ENCODE measurements around the gene ZBTB7C.

Gene ZBTB7C

DNA sequence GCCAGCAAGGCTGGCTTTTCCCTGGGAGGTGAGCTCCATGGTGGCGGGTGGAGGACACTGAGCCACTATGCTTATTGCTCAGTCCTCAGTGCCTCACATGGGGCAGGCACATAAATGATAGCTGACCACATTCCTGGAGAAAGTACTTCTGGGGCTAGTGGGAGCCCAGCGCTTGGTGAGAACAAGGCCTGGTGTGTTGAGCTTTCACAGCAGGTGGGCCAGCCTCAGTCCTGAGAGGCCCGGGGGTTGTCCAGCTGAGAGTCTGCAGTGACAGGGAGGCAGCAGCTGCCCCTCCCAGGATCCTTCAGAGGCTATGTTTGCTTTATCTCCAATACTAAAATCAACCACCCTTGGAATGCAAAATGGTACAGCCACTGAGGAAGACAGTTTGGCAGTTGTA, 217.7 kb downstream of the ZBTB7C start:
- DNase-seq (ENCODE audit: low read depth) = no peak

DNA sequence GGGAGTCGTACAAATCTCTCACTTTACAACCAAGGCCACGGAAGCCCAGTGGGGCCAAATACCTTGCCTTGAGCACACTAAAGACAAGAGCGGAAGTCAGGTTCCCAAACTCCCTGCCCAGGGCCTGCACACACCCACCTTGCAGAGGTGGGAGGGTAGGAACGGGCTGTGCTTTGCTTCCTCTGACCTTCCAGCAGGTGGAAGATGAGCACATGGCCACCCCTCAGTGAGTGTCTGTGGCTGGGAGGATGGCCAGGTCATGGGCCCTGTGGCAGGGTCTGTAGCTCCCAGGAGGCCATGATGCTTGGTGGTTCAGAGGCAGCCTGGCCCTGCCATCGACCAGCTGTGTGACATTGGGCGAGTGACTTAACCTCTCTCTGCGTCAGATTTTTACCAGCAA, 218.2 kb downstream of the ZBTB7C start:
- no peak for DNase-seq (ENCODE audit: low read depth)

DNA sequence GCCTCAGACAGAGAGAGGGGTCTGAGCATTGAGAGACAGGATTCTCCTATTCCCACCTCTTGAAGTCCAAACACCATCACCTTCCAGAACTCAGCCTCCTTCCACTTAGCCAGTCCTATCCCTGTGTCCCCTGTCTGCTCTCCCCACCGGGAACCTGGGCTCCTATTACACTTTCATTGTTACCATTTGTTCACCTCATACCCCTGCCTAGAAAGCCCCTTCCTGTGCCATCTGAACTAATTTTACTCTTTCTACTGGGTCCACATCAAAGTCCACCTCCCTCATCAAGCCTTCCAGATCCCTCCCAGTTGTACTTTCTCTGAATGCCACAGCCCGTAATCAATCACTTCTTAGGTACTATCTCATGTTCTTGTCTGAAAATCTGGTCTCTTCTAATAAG, 220.6 kb downstream of the ZBTB7C start:
- DNase-seq (ENCODE audit: low read depth) = no peak

DNA sequence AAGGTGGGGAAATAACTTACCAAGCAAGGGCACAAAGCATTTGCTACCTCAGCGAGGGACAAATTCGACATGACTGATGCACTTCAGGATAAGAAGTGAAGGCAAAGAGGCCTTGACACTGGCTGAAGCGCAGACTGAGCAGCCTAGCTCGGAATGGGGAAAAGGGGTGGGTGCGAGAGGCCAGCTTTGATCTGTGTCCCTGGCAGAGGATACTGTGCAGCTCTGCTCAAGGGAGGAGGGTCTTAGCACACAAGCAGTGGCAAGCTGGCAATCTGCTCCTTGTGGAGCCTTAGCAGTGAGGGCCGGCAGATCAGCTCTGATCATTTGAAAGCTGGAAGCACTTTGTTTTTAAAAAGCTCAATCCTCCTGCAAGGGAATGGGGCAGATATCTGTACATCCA, 222.3 kb downstream of the ZBTB7C start:
- DNase-seq (ENCODE audit: low read depth) = no peak

DNA sequence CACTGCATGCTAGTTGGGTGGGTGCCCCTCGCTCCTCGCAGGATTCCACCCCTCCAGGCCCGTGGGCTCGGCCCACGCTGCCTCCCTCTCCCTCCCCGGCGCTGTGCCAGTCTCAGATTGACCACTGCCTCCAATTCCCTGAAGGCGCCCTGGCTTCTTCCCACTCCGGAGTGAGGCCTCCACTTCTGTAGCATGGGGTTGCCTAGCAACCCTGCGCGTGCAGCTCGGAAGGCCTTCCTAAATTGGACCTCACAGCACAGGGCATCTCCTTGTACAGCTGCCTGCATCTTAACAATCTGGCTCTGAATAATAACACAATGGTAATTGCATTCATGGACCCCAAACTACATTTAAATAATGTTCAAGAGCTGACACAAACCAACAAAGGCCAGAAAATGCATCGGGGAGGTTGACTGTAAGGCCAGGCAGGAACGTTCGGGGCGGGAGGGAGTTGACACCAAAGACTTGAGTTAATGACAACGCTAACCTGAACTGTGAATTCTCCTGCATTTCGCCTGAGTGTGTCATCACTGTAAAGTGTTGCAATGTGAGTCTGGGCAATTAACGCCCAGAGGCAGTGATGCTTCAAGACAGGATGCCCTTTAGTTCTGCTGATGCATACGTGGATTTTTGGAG, 222.9 kb downstream of the ZBTB7C start:
- DNase-seq (ENCODE audit: low read depth) = no peak

DNA sequence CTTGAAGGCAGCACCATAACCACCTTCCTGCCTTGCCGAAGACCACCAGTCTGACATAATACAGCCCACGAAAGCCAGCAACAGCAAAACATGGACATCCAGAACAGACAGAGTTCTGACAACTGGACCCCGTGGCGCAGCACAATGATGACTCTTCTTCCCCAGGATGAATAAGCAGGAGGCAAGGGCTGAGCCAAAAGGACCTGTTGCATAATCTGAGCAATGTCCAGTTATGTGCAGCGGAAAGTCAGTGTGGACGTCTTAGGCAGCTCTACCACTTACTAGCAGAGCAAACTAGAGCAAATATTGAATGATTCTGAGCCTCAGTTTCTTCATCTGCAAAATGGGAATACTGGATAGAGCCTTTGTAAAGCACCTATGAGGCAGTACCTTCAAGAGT, 225.1 kb downstream of the ZBTB7C start:
- DNase-seq (ENCODE audit: low read depth) = no peak

DNA sequence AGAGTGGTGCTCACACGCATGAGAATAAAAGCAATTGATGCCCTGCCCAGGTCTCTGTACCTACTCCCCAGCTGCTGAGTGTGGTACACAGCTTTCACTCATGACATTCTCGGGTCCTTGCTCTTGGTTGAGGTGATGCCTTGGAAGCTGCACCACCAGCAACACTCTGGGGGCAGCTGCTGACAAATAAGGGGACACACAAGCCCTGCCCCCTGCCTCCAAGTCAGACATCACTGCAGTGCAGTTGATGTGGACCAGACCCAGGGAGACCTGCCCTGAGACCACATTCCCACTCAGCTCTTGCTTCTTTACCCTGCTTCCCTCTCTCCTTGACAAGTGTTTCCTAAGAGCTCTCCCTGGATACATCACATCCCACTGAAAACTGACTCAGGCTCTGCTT, 225.6 kb downstream of the ZBTB7C start:
- no peak for DNase-seq (ENCODE audit: low read depth)

DNA sequence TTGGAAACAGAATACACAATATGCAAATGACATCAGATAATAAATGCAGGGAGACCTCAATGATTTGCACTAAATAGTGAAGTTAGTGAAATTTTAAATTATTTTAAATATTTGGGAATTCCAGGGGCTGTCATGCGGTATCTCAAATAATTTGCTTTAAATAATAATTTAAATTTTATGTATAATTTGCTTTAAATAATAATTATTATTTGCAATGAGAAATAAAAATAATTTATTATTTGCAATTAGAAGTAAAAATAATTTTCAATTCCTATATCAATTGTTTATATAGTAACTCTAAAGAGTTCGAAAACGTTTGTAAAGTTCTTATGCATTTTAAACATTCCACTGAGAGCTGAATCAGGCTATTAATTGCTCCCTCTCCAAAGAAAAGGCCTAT, 226.4 kb downstream of the ZBTB7C start:
- DNase-seq (ENCODE audit: low read depth) = no peak

DNA sequence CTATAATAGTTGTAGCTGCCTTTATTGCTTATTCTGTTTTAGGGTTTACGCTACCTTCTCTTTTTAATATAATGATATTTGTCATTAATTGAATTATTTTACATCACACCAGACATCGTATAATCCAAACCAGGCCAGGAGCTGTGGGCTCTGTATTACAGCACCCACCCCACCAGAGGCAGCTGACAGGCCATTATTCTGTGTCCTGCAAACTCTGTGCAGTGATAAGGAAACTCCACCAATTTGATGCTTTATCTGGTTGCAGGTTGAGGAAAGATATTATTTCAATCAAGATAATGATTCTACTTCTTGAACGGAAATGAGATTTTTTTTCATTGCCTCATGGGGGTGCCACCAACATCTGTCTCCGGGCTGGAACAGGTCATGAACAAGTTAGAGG, 227.3 kb downstream of the ZBTB7C start:
- no peak for DNase-seq (ENCODE audit: low read depth)

DNA sequence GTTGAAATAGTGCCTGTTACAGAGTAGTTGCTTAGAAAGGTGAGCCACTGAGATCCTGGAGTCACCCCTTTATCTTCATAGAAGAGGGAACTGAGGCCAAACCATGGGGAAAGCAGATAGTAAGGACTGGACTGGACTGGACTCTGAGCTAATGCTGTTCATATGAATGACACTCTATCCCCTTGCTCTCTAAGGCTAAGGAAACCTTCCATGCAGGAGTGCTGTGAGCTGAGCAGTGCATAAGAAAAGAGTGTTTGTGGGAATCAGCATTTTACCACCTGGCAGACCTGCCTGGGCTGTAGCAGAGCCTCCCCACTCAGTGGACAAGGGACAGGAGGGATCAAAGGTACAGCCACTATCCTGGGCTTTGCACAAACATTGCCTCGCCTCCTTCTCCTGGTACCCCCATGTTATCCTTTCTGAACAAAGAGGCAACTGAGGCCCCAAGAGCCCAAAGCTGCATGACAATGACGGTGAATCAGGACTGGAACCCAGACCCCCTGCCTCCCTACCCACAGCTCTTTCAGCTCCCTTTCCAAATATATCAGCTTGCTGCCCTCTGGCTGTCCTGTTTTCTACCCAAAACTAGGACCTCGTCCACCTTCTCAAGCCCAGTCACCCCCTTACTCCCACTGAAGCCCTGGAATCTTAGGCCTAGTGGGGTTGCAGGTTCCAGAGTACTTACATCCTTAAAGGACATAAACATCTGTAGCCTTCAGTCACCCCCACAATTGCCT, 227.9 kb downstream of the ZBTB7C start:
- DNase-seq (ENCODE audit: low read depth) = no peak

DNA sequence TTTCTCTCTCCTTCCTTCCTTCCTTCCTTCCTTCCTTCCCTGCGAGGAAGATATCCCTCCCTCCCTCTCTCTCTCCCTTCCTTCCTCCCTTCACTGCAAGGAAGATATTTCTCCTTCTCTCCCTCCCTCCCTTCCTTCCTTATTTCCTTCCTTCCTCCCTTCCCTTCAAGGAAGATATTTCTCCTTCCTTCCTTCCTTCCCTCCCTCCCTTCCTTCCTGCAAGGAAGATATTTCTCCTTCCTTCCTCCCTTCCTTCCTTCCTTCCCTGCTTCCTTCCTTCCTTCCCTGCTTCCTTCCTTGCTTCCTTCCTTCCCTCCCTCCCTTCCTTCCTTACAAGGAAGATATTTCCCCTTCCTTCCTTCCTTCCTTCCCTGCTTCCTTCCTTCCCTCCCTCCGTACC, 229.5 kb downstream of the ZBTB7C start:
- no peak for DNase-seq (ENCODE audit: low read depth)

DNA sequence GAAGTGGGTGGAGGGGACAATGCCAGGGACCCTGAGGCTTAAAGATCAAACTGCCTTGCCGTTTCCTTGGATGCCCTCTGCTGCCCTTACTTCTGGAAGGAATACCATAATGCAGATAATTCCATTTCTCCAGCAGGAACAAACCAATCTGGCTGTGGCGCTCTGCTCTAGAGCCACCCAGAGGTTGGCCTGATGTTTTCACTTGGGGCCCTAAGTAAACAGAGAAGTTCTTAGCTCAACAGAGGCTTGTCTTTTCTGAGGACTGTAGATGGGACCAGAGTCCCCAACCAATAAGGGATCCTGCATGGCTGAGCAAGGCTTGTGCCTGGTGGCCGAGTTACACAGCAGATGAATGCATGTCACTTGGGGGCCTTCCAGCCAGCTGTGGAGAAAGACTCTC, 230.2 kb downstream of the ZBTB7C start:
- no peak for DNase-seq (ENCODE audit: low read depth)

DNA sequence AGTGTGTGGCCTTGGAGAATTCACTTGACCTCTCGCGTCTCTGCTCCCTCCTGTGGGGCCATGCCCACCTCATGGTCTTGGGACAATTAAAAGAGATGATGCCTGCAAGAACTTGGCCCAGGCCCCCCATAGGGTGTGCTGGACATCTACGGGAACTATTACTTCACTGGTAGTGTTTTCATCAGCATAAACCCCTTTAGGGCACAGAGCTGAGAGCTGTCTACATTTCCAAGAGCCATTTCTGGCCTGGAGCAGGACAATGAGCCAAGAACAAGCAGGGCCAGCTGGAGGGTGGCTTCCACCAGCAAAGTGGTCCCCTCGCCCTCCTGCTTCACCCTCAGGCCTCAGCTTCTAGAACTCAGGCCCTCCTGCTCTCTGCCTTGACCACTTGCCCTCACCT, 232.3 kb downstream of the ZBTB7C start:
- no peak for DNase-seq (ENCODE audit: low read depth)

DNA sequence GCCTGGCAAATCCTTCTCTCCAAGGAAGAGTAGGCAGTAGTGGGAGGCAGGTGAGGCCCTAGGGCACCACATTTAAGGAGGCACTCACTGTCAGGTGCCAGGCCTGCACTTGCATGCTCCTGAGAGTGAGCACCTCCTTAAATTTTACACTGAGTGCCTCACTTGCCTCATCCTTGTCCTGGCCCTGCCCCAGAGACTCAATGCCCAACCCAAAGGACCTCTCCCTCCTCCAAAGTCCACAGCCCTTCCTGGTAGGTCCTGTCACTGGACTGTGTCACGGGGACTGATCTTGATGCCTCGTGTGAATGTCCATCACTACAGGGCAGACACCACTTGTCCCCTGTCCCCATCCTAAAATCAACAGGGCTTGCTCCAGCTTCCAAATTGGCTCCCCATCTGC, 235.6 kb downstream of the ZBTB7C start:
- DNase-seq (ENCODE audit: low read depth) = no peak

DNA sequence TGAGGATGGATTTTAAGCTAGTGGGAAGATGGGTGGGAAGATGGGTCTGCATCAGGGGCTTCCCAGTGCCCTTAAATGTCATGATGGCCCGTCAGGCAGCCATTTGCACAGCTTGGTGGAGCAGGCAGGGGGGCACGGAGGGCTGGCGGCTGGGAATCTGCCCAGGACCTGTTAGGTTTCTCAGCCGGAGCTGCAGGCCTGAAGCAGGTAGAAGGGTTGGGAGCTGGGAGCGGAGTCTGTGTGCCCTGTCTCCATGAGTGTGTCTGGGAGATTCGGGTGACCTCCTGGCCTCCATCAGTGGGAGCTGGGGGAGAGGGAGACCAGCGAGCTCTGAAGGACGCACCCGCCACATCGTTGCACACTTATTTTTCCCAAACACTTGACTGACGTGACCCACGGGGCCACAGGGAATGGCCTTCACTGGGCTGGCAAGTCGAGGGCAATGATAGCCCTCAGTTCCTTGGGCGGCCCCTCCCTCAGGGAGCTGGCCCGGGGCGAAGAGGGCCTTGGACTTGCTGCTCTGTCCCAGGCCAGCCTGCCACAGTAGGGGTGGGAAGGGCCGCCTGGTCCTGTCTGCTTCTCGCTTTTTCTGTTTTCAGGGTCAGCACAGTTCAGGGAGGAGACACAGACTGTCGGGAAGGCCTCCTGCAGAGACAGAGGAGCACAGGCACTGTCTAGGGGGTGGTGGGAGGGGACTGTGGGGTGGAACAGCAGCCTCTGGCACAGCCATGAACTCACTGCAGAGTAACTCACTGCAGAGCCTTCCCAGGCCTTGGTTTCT, 236.8 kb downstream of the ZBTB7C start:
- DNase-seq (ENCODE audit: low read depth) = no peak

DNA sequence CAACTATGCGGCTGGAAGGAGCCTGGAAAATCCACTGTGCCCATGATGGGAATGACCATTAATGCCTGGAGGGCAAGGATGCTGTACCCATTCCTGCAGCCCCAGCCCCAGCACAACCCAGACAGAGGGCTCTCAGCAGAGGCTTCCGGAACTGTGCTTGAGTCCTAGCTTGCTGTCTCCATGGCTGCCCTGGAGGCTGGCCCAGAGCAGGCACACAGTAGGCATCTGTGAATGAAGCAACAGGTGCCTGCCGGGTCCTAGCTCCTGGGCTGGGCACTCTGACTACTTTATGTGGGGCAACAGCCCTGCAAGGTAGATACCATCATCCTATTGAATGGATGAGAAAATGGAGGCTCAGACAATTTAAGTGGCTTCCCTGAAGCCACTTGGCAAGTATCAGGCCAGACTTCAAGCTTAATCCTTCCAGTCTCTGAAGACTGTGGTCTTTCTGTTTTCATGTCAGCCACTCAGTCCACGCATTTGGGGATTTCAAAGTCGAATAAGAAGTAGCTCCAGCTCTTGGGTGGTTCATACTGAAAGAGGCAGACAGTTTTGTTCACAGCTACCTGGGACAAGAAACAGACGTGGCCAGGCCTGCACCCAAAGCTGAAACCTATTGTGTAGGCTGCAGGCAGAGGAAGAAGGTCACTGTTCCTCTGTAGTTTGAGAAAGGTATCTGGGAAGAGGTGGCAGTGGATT, 237.5 kb downstream of the ZBTB7C start:
- no peak for DNase-seq (ENCODE audit: low read depth)

DNA sequence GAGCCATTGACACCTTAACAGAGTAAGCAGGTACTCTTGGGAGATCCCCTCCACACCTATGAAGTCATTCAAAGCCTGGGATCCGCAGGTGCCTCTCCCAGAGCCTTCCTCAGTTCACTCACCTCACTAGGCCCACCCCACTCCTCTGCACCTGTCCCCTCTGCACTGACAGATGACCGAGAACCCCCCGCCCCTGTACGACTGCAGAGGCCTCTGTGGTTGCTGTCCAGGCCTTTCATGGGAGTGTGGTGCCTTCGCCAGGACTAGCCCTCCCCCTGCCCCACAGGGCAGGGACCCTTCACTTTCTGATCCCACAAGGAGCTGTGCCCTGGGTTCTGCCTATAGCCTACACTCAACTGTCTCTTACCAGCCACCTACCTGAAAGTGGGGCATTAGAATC, 238.5 kb downstream of the ZBTB7C start:
- DNase-seq (ENCODE audit: low read depth) = no peak

DNA sequence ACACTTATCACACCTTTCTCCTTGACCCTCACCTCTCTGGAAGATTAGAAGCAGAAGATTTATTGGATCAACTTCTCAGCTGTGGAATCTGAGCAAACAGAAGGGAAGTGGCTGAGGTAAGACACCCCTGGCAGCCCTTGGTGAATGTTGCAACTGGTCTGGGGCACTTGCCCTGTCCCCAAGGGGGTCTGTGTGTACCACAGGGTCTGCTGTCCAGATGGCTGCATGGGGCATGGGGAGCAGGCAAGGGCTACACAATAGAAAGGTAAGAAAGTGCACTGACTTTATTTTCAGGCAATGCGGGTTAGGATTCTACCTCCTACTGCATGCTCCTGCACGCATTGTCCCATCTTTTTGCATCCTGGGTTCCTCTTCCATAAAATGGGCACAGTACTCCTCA, 240.3 kb downstream of the ZBTB7C start:
- no peak for DNase-seq (ENCODE audit: low read depth)

DNA sequence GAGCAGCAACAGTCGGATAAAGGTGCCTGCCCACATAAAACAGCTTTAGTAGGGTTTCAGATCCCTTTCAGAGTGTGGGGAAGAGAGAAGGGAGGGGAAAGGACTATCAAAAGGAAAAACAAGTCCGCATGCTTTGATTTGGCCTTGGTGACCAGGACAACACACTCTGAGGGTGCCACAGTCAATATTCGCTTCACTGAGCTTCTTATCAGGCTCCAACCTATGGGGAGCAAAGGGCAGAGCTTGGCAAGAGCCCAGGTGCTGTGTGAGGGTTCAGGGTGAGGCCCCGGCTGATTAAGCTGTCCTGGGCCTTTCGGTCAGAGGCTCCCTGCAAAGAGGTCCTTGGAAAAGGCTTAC, 241.3 kb downstream of the ZBTB7C start:
- no peak for DNase-seq (ENCODE audit: low read depth)

DNA sequence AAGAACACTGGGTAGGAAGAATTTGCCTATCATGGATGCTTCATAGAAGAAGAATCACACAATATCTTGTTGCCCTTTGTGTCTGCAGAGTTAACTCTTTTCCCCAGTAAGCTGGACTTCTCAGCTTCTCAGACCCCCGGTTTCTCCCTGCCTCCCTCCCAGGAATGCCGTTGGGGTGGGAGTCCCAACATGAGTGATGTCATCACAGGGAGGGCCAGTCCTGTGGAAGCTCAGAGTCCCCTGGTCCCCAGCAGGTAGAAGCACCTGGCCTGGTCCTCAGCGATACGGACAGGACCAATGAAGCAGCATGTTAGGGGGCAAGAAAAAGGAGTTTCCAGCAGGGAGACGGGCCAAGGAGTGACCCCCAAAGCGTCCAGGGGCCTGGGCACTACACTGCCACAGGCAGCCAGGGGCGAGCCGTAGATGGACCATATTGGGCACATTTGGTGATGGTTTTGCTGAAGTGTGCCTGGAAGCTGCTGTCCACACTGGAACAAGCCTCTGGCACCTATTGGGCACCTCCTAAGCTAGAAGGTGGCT, 242.8 kb downstream of the ZBTB7C start:
- no peak for DNase-seq (ENCODE audit: low read depth)

DNA sequence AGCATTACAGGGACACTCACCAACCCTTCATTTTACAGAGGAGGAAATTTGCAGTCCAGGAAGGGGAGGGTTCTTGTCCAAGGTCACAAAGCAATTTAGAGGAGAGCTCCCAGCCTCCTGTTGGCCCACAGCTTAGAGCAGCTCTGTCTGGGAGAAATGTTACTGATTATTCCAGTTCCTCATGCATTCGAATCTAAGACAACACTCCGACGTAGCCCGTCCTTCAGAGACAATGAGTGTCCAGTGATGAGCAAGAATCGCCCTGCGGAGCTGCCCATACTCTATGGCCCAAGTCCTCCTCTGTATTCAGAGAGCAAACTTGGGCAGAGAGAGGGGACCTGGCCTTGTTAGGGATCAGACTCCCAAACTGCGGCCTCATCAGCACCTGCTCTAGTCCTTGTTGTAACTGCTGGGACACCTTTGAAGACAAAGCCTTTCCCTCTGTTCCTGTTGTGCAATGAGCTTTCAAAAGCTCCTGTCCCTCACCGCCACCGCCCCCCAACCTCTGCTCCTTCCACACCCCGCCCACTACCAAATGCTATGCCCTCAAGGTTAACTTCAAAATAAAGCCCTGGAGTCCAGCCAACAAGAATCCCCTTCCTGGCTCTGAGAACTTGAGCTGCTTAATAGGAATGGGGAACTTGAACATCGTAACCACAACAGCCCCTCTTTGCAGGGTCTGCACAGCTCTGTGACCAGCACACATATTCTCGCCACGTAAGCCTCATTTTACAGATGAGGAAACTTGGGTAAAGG, 243.9 kb downstream of the ZBTB7C start:
- DNase-seq (ENCODE audit: low read depth) = no peak

DNA sequence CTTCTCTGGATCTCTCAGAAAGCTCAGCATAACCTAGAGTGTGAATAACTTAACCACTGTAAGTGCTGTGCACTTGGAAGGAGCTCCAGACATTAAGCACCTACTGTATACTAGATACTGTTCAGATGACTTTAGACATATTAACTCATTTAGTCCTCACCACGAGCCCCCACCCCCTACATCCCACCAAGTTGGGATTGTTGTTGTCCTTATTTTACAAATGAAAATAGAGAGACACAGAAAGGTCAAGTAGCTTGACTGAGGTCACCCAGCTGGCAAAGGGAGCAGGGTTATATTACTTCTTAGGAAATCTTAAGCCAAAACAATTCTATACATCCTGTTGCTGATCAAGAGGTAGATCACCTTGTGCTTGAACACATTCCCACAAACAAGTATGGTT, 244.5 kb downstream of the ZBTB7C start:
- DNase-seq (ENCODE audit: low read depth) = no peak
